MCF 10A (cell line): ENCODE data around the gene BACH2. TPM values are rescaled to one million over a fixed set of nuclear protein-coding genes. Genes with fewer than 3 reads are reported as not detected.

ENCODE experiments used
- BruUV-seq: library from RNA; stranded (reverse); fragments of 400-500 nt; replicated peaks from 2 replicates; lab custom pipeline; 2021; lab: Mats Ljungman, UMichigan
- CTCF ChIA-PET: fragments of 300-600 bp; sonication (Branson Sonifier 250); formaldehyde crosslinking; extraction: SDS; loops from one replicate; lab custom pipeline; 2021; ENCODE audit warnings: antibody characterized with exemption, inconsistent platforms; lab: Yijun Ruan, JAX
- POLR2A ChIA-PET: fragments of 300-600, 350-650 bp; sonication (Branson Sonifier 250); formaldehyde crosslinking; extraction: SDS; loops from one replicate; lab custom pipeline; 2020; ENCODE audit warnings: antibody characterized with exemption, inconsistent platforms; lab: Yijun Ruan, JAX
- DNase-seq: peaks from one replicate; pipeline ENCODE4 v3.0.0-alpha.2; 2018; ENCODE audit not compliant: unreplicated experiment
- H3K27ac Mint-ChIP-seq: one replicate; pipeline ENCODE4 v1.8.0; 2022; ENCODE audit warnings: mild to moderate bottlenecking, low read depth, mixed read lengths; ENCODE audit not compliant: unreplicated experiment
- H3K27me3 Mint-ChIP-seq: one replicate; pipeline ENCODE4 v1.8.0; 2022; ENCODE audit warnings: mixed read lengths; ENCODE audit not compliant: insufficient read depth, unreplicated experiment
- H3K36me3 Mint-ChIP-seq: one replicate; pipeline ENCODE4 v1.8.0; 2022; ENCODE audit warnings: mild to moderate bottlenecking, moderate library complexity, mixed read lengths; ENCODE audit not compliant: insufficient read depth, unreplicated experiment
- H3K4me1 Mint-ChIP-seq: one replicate; pipeline ENCODE4 v1.8.0; 2022; ENCODE audit warnings: mixed read lengths; ENCODE audit not compliant: insufficient read depth, unreplicated experiment
- H3K4me3 Mint-ChIP-seq: one replicate; pipeline ENCODE4 v1.8.0; 2022; ENCODE audit warnings: mild to moderate bottlenecking, moderate library complexity, mixed read lengths; ENCODE audit not compliant: unreplicated experiment
- H3K9me3 Mint-ChIP-seq: one replicate; pipeline ENCODE4 v1.8.0; 2022; ENCODE audit warnings: mixed read lengths; ENCODE audit not compliant: unreplicated experiment
- CTCF ChIP-seq: fragments of 200-600 bp; IDR thresholded peaks from one replicate; pipeline ENCODE4 v1.8.0; 2022; ENCODE audit warnings: antibody characterized with exemption, mild to moderate bottlenecking; ENCODE audit not compliant: unreplicated experiment
- intact Hi-C: fragments of 100-400 bp; cut with micrococcal nuclease; formaldehyde crosslinking; loops from 2 replicates; pipeline ENCODE4 v1.14.1; 2022
- total RNA-seq: library from RNA; stranded (reverse); gene quantifications from 2 replicates; pipeline ENCODE4 v1.2.3, GENCODE V29; 2022

Gene BACH2
- total RNA-seq, 1 experiment from 2014 or later, result 9.9 TPM

DNA sequence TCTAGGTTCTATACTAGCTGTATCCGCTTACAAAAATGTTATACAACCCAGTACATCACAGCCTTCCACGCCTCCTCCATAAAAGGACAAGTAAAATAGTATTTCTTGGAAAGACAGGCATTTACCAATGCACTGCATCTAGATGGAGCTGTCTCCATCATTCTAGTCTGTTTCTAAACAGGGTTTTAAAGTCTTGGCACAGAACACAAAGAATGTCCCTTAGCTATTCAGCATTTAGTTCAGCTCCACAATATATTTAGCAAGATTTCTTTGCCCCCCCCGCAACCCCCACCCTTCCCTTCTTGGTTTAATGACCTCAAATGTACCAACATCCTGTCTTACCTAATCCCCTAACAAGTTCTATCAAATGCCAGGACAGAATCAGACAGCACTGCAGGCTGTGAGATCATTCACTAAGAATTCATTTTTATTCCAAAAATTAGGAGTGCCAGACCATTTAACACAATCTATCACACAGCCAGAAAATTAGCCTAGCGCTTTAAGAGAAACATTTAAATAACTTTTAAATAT lies 198.6 kb downstream of the BACH2 start:
- peak; percentile 97 for DNase-seq
- TF ChIP-seq CTCF, result peak; percentile 40
- Mint-ChIP-seq H3K4me1 (peaks cover 43% of the 10 kb centered on the region), H3K36me3 (no peaks in the 10 kb centered on the region), H3K9me3 (no peaks in the 10 kb centered on the region), H3K4me3 (no peak overlapping the region), H3K27me3 (no peaks in the 10 kb centered on the region), H3K27ac (peak overlapping the region; percentile 96)
- POLR2A ChIA-PET, result interaction anchor here (0.5 to 4.0 kb wide), 20 partner anchors 10 to 374 kb away, joined by 3 to 45 read pairs (median 4); no protein-coding TSS in a partner anchor
- no TSS peak for BruUV-seq
- CTCF ChIA-PET, result interaction anchor here (0.6 to 4.5 kb wide), 37 partner anchors 10 to 1017 kb away, joined by 3 to 32 read pairs (median 4); partner anchors contain the start of gene PNRC1
- intact Hi-C loops, result loop anchor here (1.0 kb wide), 7 partner anchors 10 to 381 kb away; partner anchors contain the start of gene BACH2

- intact Hi-C loops, result no loop called here
- Mint-ChIP-seq H3K27me3 (no peaks in the 10 kb centered on the region), H3K4me1 (peaks cover 40% of the 10 kb centered on the region), H3K27ac (peak overlapping the region; percentile 96), H3K36me3 (no peaks in the 10 kb centered on the region), H3K9me3 (no peaks in the 10 kb centered on the region), H3K4me3 (no peak overlapping the region)
- CTCF ChIA-PET, result interaction anchor here (0.6 to 4.5 kb wide), 32 partner anchors 9 to 384 kb away, joined by 3 to 32 read pairs (median 4); no protein-coding TSS in a partner anchor
- no peak for DNase-seq
- TSS peak; percentile 86 for BruUV-seq
- POLR2A ChIA-PET, result interaction anchor here (0.5 to 4.0 kb wide), 18 partner anchors 9 to 299 kb away, joined by 3 to 45 read pairs (median 4); no protein-coding TSS in a partner anchor
- no peak for TF ChIP-seq CTCF
Measured at GRCh38 chr6:90097356-90097755, 199.3 kb downstream of the BACH2 start.

DNA sequence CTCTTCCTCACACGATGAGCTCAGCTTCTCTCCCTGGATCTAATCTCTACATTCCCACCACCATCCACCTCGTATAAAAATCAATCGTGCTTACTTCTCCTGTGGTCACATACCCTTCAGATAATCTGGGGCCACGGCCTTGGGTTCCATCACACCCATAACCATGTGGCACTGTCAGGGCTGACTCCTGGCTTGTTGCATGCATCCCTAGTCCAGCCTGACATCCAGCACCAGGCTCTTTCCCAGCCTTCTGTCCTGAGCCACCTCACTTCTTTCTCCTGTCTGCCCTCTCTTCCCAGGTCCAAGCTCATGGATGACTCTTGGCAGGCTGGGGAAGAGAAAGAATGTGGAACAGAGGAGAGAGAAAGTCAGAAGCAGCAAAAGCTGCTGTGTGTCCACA lies 199.8 kb downstream of the BACH2 start:
- Mint-ChIP-seq H3K4me1 (peaks cover 40% of the 10 kb centered on the region), H3K9me3 (no peaks in the 10 kb centered on the region), H3K27ac (peak overlapping the region; percentile 96), H3K4me3 (no peak overlapping the region), H3K36me3 (no peaks in the 10 kb centered on the region), H3K27me3 (no peaks in the 10 kb centered on the region)
- ChIA-PET POLR2A (interaction anchor here (0.7 to 4.0 kb wide), 4 partner anchors 9 to 188 kb away, joined by 3 to 45 read pairs (median 6); no protein-coding TSS in a partner anchor), CTCF (interaction anchor here (0.6 to 4.5 kb wide), 14 partner anchors 9 to 384 kb away, joined by 3 to 32 read pairs (median 5); no protein-coding TSS in a partner anchor)
- no peak for TF ChIP-seq CTCF
- no peak for DNase-seq
- intact Hi-C loops, result no loop called here
- BruUV-seq, result no TSS peak

- Mint-ChIP-seq H3K27me3 (no peaks in the 10 kb centered on the region), H3K36me3 (no peaks in the 10 kb centered on the region), H3K4me1 (peaks cover 40% of the 10 kb centered on the region), H3K9me3 (no peaks in the 10 kb centered on the region), H3K4me3 (no peak overlapping the region), H3K27ac (no peak overlapping the region)
- POLR2A ChIA-PET, result interaction anchor here (0.8 to 1.7 kb wide), 3 partner anchors 8 to 123 kb away, joined by 3 to 6 read pairs (median 3); no protein-coding TSS in a partner anchor
- CTCF ChIA-PET, result interaction anchor here (0.8 to 4.5 kb wide), 5 partner anchors 81 to 383 kb away, joined by 3 to 32 read pairs (median 5); no protein-coding TSS in a partner anchor
- no peak for DNase-seq
- TF ChIP-seq CTCF, result no peak
- no TSS peak for BruUV-seq
- intact Hi-C loops, result no loop called here
Measured at GRCh38 chr6:90095788-90096187, 200.9 kb downstream of the BACH2 start.
